GM18517 (cell line): ENCODE results near the gene TGIF2.
"Not testable (repeated sequence)": the region's sequence is repeated elsewhere in the genome, so short reads cannot be mapped to it uniquely, and the experiment has no call there.

Source experiments
- ATAC-seq: cut with Tn5 transposase; IDR thresholded peaks from one replicate; pipeline ENCODE4 v1.9.1; 2021; ENCODE audit warnings: mild to moderate bottlenecking, moderate library complexity; ENCODE audit not compliant: unreplicated experiment

TGIF2 gene

GRCh38 chr20:36546111-36546736, 27.2 kb upstream of the TGIF2 start:
- ATAC-seq: no peak

GRCh38 chr20:36547186-36548005, 26.0 kb upstream of the TGIF2 start:
- ATAC-seq: no peak

- no peak for ATAC-seq
Measured at GRCh38 chr20:36548006-36548315, 25.4 kb upstream of the TGIF2 start.

- ATAC-seq: no peak
Measured at GRCh38 chr20:36548704-36549627, 24.4 kb upstream of the TGIF2 start.

- ATAC-seq: no peak
Measured at GRCh38 chr20:36549628-36549941, 23.8 kb upstream of the TGIF2 start.

- ATAC-seq: no peak
Measured at GRCh38 chr20:36549942-36550789, 23.2 kb upstream of the TGIF2 start.

- ATAC-seq: no peak
Measured at GRCh38 chr20:36550790-36551299, 22.6 kb upstream of the TGIF2 start.

- ATAC-seq: no peak
Measured at GRCh38 chr20:36555248-36555647, 18.1 kb upstream of the TGIF2 start.

- no peak for ATAC-seq
Measured at GRCh38 chr20:36562724-36563123, 10.7 kb upstream of the TGIF2 start.

GRCh38 chr20:36563374-36563773, 10.0 kb upstream of the TGIF2 start:
- ATAC-seq: no peak

GRCh38 chr20:36564078-36564725, 9.2 kb upstream of the TGIF2 start:
- ATAC-seq: not testable (repeated sequence)

- ATAC-seq: not testable (repeated sequence)
Measured at GRCh38 chr20:36564726-36565121, 8.7 kb upstream of the TGIF2 start.

- ATAC-seq: no peak
Measured at GRCh38 chr20:36565520-36565919, 7.9 kb upstream of the TGIF2 start.

GRCh38 chr20:36569847-36570429, 3.5 kb upstream of the TGIF2 start:
- ATAC-seq: no peak

- ATAC-seq: no peak
Measured at GRCh38 chr20:36571564-36572504, 1.6 kb upstream of the TGIF2 start.

GRCh38 chr20:36572701-36573102, 695 bp upstream of the TGIF2 start:
- ATAC-seq: peak; percentile 25

- ATAC-seq: no peak
Measured at GRCh38 chr20:36573798-36574365, 485 bp downstream of the TGIF2 start.
